Measurements from ENCODE around the gene PRKCZ. TPM values are rescaled to one million over a fixed set of nuclear protein-coding genes. Genes with fewer than 3 reads are reported as not detected.
A peak's percentile ranks its signal among the peaks of the same experiment; 100 is the strongest.
"Not testable (repeated sequence)": the region's sequence is repeated elsewhere in the genome, so short reads cannot be mapped to it uniquely, and the experiment has no call there.

PRKCZ gene
- total RNA-seq, 2 donors from 2014 or later, result 9.6 to 10.9 TPM

DNA sequence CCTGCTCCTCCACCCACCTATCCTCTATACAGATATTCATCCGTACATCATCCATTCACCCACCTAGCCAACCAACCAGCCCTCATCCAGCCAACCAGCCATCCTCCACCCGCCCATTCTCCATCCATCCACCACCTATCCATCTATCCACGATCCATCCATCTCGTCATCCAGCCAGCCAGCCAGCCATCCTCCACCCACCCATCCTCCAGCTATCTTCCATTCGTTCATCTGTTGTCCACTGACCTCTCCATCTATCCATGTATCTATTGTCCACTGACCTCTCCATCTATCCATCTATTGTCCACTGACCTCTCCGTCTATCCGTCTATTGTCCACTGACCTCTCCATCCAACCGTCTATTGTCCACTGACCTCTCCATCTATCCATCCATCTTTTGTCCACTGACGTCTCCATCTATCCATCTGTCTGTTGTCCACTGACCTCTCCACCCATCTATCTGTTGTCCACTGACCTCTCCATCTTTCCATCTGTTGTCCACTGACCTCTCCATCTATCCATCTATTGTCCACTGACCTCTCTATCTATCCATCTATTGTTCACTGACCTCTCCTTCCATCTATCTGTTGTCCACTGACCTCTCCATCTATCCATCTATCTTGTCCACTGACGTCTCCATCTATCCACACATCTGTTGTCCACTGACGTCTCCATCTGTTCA, 96.8 kb downstream of the PRKCZ start:
- WGBS, 2 donors, result 86 to 88% methylated on average over 11 of the region's 11 CpGs
- no peak overlapping the region for H3K27ac ChIP-seq
- no peaks in the 10 kb centered on the region for H3K27me3 ChIP-seq
- no peaks in the 10 kb centered on the region for H3K9me3 ChIP-seq
- TF ChIP-seq POLR2A (IDR thresholded peaks at IDR 0.05) (no peak), CTCF (IDR thresholded peaks at IDR 0.05) (no peak)
- intact Hi-C loops (cut with DNase I), result no loop called here
- ATAC-seq, result no peak
- no peak for DNase-seq
- H3K4me1 ChIP-seq, result no peaks in the 10 kb centered on the region
- H3K4me3 ChIP-seq, result no peak overlapping the region
- H3K36me3 ChIP-seq (replicated peaks in 1 of 2; ENCODE audit: insufficient read depth in 1 of 2, low read depth in 2 of 2), result no peaks in the 10 kb centered on the region

DNA sequence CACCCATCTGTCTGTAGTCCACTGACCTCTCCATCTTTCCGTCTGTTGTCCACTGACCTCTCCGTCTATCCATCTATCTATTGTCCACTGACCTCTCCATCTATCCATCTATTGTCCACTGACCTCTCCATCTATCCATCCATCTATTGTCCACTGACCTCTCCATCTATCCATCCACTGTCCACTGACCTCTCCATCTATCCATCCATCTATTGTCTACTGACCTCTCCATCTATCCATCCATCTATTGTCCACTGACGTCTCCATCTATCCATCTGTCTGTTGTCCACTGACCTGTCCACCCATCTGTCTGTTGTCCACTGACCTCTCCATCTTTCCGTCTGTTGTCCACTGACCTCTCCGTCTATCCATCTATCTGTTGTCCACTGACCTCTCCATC, 97.7 kb downstream of the PRKCZ start:
- intact Hi-C loops (cut with DNase I); H3K9me3 ChIP-seq; H3K27ac ChIP-seq; H3K36me3 ChIP-seq (replicated peaks in 1 of 2; ENCODE audit: insufficient read depth in 1 of 2, low read depth in 2 of 2); DNase-seq; H3K27me3 ChIP-seq; ATAC-seq; H3K4me1 ChIP-seq; H3K4me3 ChIP-seq: not testable (repeated sequence)
- 89 to 93% methylated on average over 5 of the region's 5 CpGs for WGBS, 2 donors

GRCh38 chr1:2148691-2149090, 98.5 kb downstream of the PRKCZ start:
- peak in 2 of 3 donors; percentile 13 to 26 for TF ChIP-seq POLR2A (IDR thresholded peaks at IDR 0.05)
- no peak for TF ChIP-seq CTCF (IDR thresholded peaks at IDR 0.05)
- DNase-seq (peak in 1 of 4 donors; percentile 56), ATAC-seq (no peak)
- no peaks in the 10 kb centered on the region for H3K9me3 ChIP-seq
- H3K36me3 ChIP-seq (replicated peaks in 1 of 2; ENCODE audit: insufficient read depth in 1 of 2, low read depth in 2 of 2), result no peaks in the 10 kb centered on the region
- no peak overlapping the region for H3K4me3 ChIP-seq
- H3K27me3 ChIP-seq, result no peaks in the 10 kb centered on the region
- WGBS, 2 donors, result 62 to 96% methylated on average over 13 to 14 of the region's 14 CpGs
- no peaks in the 10 kb centered on the region for H3K4me1 ChIP-seq
- H3K27ac ChIP-seq, result no peak overlapping the region
- intact Hi-C loops (cut with DNase I), result no loop called here

DNA sequence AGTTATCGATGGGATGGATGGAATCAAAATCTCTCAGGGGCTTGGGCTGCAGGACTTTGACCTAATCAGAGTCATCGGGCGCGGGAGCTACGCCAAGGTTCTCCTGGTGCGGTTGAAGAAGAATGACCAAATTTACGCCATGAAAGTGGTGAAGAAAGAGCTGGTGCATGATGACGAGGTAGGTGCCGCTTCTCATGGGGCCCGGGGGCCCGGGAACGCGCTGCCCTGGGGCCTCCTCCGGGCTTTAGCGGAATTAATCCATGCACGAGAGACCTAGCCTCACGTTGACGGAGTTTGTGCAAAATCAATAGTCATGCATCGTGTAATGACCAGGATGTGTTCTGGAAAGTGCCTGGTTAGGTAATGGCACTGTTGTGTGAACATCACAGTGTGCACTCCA, 100.6 kb downstream of the PRKCZ start:
- Histone ChIP-seq H3K4me1 (no peaks in the 10 kb centered on the region), H3K4me3 (no peak overlapping the region), H3K27me3 (no peaks in the 10 kb centered on the region), H3K9me3 (no peaks in the 10 kb centered on the region), H3K27ac (no peak overlapping the region), H3K36me3 (replicated peaks in 1 of 2; ENCODE audit: insufficient read depth in 1 of 2, low read depth in 2 of 2) (no peaks in the 10 kb centered on the region)
- ATAC-seq (no peak), DNase-seq (no peak)
- WGBS, 2 donors, result 69 to 85% methylated on average over 19 of the region's 19 CpGs
- no peak for TF ChIP-seq CTCF (IDR thresholded peaks at IDR 0.05)
- TF ChIP-seq POLR2A (IDR thresholded peaks at IDR 0.05), result no peak
- intact Hi-C loops (cut with DNase I), result no loop called here

DNA sequence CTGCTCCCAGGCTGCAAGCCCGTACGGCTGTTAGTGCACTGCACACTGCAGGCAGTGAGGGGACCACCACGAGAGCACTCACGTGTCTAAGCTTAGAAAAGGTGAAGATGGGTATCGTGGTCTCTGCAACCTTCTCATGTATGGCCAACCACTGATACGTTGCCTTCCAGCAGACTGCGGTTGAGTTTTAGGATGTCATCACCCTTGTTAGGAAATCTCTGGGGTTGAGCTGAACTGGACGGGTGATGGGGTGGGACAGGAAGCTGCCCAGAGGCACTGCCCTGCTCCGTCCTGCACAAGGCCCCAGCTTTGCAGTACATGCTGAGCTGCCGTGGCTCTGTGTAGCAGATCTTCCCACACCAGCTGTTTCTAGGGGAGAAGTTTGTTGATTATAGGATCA, 101.0 kb downstream of the PRKCZ start:
- intact Hi-C loops (cut with DNase I), result no loop called here
- DNase-seq (peak in 1 of 4 donors; percentile 52), ATAC-seq (no peak)
- WGBS, 2 donors, result 78 to 89% methylated on average over 8 to 10 of the region's 10 CpGs
- no peak overlapping the region for H3K27ac ChIP-seq
- no peaks in the 10 kb centered on the region for H3K9me3 ChIP-seq
- no peaks in the 10 kb centered on the region for H3K36me3 ChIP-seq (replicated peaks in 1 of 2; ENCODE audit: insufficient read depth in 1 of 2, low read depth in 2 of 2)
- TF ChIP-seq CTCF (IDR thresholded peaks at IDR 0.05) (no peak), POLR2A (IDR thresholded peaks at IDR 0.05) (no peak)
- H3K4me1 ChIP-seq, result no peaks in the 10 kb centered on the region
- no peak overlapping the region for H3K4me3 ChIP-seq
- no peaks in the 10 kb centered on the region for H3K27me3 ChIP-seq
